GM18511 (cell line): ENCODE results near the gene ITGAX.

Source experiments
- ATAC-seq: cut with Tn5 transposase; IDR thresholded peaks from one replicate; pipeline ENCODE4 v1.9.1; 2021; ENCODE audit warnings: mild to moderate bottlenecking, moderate library complexity; ENCODE audit not compliant: unreplicated experiment

ITGAX gene

DNA sequence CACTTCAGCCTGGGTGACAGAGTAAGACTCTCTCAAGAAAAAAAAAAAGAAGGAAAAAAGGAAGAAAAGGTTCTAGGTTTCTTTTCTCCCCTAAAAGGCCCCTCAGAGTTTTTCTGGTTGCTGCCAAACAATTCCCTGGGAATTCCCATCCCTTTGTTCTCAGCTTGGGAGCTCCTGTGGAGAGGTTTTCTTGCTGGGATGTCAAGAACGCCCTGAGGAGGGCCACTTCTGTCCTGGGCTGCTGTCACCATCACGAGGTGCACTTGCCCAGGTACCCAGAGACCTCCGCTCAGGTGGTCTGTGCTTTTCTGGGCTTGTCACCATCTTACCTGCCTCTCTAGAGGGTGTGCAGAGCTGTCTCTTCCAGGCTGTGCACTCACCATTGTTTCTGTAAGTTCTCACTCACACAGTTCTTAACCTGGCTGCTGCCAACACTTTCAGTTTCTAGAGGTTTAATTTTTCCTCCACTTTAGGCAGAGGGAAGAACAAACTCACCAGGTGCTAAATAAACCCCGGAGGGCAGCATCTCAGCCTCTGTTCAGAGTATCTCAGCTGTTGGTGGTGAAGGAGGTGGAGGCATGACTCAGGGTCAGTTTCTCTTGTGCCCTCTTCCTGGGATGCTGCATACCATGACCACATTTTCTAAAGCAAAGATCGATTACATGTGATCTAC is 75.5 kb downstream of the ITGAX start:
- ATAC-seq, result no peak
